ENCODE data around the gene EPHB1.

DNA sequence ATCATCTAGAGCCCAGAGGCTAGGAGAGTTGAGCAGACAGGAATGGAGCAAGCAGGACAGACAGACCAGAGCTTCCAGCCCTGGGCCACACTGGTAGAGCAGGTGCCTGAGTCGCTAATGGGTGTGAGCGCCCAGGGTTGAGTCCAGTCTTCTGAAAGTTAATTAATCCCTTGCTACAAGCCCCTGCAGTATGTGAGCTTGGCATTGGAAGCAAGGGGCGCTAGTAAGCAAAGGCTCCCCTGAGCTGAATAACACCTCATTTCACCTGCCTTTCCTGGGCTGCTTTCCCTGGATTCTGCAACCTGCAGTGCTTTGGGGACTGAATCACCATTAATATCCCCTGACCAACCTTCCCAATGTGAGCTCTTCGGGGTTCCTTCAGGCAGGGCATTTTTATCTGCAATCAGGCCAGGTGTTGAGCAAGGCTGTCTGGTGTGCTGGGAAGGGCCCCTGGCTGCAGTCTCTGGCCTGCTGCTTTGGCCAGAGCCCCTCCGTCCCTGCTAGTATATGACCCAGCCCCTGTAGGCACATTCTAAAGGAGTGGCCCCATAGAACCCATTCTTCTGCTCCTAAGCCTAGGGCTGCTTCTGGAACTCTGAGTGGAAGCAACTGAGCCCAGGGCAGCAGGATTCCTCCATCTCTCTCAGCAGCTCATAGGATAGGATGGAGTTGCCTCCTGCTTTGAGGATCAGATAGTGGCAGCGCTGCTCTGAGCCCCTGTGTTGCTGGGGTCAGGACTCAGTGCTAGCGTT lies 45.1 kb upstream of the EPHB1 start:
- TF ChIP-seq POLR2AphosphoS5 (IDR thresholded peaks at IDR 0.05; ENCODE audit: low read depth, low read length) (no peak), MXI1 (IDR thresholded peaks at IDR 0.05; ENCODE audit: low read depth, low read length) (no peak)
- TF ChIP-seq, protein P1, sequence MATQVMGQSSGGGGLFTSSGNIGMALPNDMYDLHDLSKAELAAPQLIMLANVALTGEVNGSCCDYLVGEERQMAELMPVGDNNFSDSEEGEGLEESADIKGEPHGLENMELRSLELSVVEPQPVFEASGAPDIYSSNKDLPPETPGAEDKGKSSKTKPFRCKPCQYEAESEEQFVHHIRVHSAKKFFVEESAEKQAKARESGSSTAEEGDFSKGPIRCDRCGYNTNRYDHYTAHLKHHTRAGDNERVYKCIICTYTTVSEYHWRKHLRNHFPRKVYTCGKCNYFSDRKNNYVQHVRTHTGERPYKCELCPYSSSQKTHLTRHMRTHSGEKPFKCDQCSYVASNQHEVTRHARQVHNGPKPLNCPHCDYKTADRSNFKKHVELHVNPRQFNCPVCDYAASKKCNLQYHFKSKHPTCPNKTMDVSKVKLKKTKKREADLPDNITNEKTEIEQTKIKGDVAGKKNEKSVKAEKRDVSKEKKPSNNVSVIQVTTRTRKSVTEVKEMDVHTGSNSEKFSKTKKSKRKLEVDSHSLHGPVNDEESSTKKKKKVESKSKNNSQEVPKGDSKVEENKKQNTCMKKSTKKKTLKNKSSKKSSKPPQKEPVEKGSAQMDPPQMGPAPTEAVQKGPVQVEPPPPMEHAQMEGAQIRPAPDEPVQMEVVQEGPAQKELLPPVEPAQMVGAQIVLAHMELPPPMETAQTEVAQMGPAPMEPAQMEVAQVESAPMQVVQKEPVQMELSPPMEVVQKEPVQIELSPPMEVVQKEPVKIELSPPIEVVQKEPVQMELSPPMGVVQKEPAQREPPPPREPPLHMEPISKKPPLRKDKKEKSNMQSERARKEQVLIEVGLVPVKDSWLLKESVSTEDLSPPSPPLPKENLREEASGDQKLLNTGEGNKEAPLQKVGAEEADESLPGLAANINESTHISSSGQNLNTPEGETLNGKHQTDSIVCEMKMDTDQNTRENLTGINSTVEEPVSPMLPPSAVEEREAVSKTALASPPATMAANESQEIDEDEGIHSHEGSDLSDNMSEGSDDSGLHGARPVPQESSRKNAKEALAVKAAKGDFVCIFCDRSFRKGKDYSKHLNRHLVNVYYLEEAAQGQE (IDR thresholded peaks at IDR 0.05; ENCODE audit: low read depth, low read length), result no peak
- TF ChIP-seq, protein P2, sequence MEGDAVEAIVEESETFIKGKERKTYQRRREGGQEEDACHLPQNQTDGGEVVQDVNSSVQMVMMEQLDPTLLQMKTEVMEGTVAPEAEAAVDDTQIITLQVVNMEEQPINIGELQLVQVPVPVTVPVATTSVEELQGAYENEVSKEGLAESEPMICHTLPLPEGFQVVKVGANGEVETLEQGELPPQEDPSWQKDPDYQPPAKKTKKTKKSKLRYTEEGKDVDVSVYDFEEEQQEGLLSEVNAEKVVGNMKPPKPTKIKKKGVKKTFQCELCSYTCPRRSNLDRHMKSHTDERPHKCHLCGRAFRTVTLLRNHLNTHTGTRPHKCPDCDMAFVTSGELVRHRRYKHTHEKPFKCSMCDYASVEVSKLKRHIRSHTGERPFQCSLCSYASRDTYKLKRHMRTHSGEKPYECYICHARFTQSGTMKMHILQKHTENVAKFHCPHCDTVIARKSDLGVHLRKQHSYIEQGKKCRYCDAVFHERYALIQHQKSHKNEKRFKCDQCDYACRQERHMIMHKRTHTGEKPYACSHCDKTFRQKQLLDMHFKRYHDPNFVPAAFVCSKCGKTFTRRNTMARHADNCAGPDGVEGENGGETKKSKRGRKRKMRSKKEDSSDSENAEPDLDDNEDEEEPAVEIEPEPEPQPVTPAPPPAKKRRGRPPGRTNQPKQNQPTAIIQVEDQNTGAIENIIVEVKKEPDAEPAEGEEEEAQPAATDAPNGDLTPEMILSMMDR (IDR thresholded peaks at IDR 0.05), result no peak
